ENCODE data around the gene ARHGAP19. TPM values are rescaled to one million over a fixed set of nuclear protein-coding genes. Genes with fewer than 3 reads are reported as not detected.

ARHGAP19 gene
- polyA plus RNA-seq, 1 donor from 2014 or later = 5.2 TPM

GRCh38 chr10:97182288-97182990 lies 110.0 kb downstream of the ARHGAP19 start:
- Histone ChIP-seq H3K27ac (ENCODE audit: low read length) (no peak overlapping the region), H4K20me1 (ENCODE audit: insufficient read depth) (no peaks in the 10 kb centered on the region), H3K9ac (ENCODE audit: low read length) (no peak overlapping the region), H3K4me2 (ENCODE audit: low read length) (no peak overlapping the region), H3K27me3 (ENCODE audit: insufficient read depth, low read depth, low read length) (peaks cover 46% of the 10 kb centered on the region), H3K79me2 (replicated peaks; ENCODE audit: insufficient read depth, low read length) (no peaks in the 10 kb centered on the region), H3F3A (ENCODE audit: insufficient read depth, low read length, poor library complexity, severe bottlenecking) (no peaks in the 10 kb centered on the region), H3K36me3 (ENCODE audit: insufficient read depth, low read length) (no peaks in the 10 kb centered on the region), H3K9me3 (ENCODE audit: low read length) (no peaks in the 10 kb centered on the region), H3K4me3 (ENCODE audit: low read length) (no peak overlapping the region), H2AFZ (ENCODE audit: low read depth, low read length) (no peak overlapping the region), H3K9me2 (ENCODE audit: insufficient read depth, low read length) (no peaks in the 10 kb centered on the region)
- TF ChIP-seq POLR2AphosphoS5 (IDR thresholded peaks at IDR 0.05) (no peak), CTCF (IDR thresholded peaks at IDR 0.05; ENCODE audit: poor library complexity, severe bottlenecking) (no peak), REST (IDR thresholded peaks at IDR 0.05; ENCODE audit: borderline replicate concordance) (no peak), TAF1 (IDR thresholded peaks at IDR 0.05; ENCODE audit: low read depth) (no peak), SMC3 (conservative IDR thresholded peaks at IDR 0.05; ENCODE audit: poor library complexity) (no peak), RAD21 (conservative IDR thresholded peaks at IDR 0.05) (no peak), MXI1 (conservative IDR thresholded peaks at IDR 0.05; ENCODE audit: poor library complexity, severe bottlenecking) (no peak), EP300 (conservative IDR thresholded peaks at IDR 0.05; ENCODE audit: poor library complexity, severe bottlenecking) (no peak), EZH2 (IDR thresholded peaks at IDR 0.05; ENCODE audit: borderline replicate concordance, insufficient read depth, low read length, poor library complexity, severe bottlenecking) (no peak)

GRCh38 chr10:97180986-97181385 lies 111.5 kb downstream of the ARHGAP19 start:
- Histone ChIP-seq H3F3A (ENCODE audit: insufficient read depth, low read length, poor library complexity, severe bottlenecking) (no peaks in the 10 kb centered on the region), H3K79me2 (replicated peaks; ENCODE audit: insufficient read depth, low read length) (no peaks in the 10 kb centered on the region), H3K36me3 (ENCODE audit: insufficient read depth, low read length) (no peaks in the 10 kb centered on the region), H3K4me3 (ENCODE audit: low read length) (no peak overlapping the region), H3K27ac (ENCODE audit: low read length) (no peak overlapping the region), H3K9me2 (ENCODE audit: insufficient read depth, low read length) (no peaks in the 10 kb centered on the region), H3K9me3 (ENCODE audit: low read length) (no peaks in the 10 kb centered on the region), H3K4me2 (ENCODE audit: low read length) (no peak overlapping the region), H2AFZ (ENCODE audit: low read depth, low read length) (no peak overlapping the region), H3K9ac (ENCODE audit: low read length) (no peak overlapping the region), H3K27me3 (ENCODE audit: insufficient read depth, low read depth, low read length) (peaks cover 54% of the 10 kb centered on the region), H4K20me1 (ENCODE audit: insufficient read depth) (no peaks in the 10 kb centered on the region)
- TF ChIP-seq RAD21 (conservative IDR thresholded peaks at IDR 0.05) = no peak
- no peak for TF ChIP-seq REST (IDR thresholded peaks at IDR 0.05; ENCODE audit: borderline replicate concordance)
- no peak for TF ChIP-seq TAF1 (IDR thresholded peaks at IDR 0.05; ENCODE audit: low read depth)
- no peak for TF ChIP-seq POLR2AphosphoS5 (IDR thresholded peaks at IDR 0.05)
- TF ChIP-seq CTCF (IDR thresholded peaks at IDR 0.05; ENCODE audit: poor library complexity, severe bottlenecking) = no peak
- TF ChIP-seq EP300 (conservative IDR thresholded peaks at IDR 0.05; ENCODE audit: poor library complexity, severe bottlenecking) = no peak

Data from neural cell (in vitro differentiated cells).